Activated CD8-positive, alpha-beta memory T cell treated with anti-CD3 and anti-CD28 coated beads, Interleukin-2, amount 50 U/mL, for 1 hour (primary cell): ENCODE results near the gene MRPL49.

Experiments
- DNase-seq: peaks from one replicate; pipeline ENCODE4 v3.0.0-alpha.2; 2020; ENCODE audit errors: extremely low read depth

MRPL49 gene

DNA sequence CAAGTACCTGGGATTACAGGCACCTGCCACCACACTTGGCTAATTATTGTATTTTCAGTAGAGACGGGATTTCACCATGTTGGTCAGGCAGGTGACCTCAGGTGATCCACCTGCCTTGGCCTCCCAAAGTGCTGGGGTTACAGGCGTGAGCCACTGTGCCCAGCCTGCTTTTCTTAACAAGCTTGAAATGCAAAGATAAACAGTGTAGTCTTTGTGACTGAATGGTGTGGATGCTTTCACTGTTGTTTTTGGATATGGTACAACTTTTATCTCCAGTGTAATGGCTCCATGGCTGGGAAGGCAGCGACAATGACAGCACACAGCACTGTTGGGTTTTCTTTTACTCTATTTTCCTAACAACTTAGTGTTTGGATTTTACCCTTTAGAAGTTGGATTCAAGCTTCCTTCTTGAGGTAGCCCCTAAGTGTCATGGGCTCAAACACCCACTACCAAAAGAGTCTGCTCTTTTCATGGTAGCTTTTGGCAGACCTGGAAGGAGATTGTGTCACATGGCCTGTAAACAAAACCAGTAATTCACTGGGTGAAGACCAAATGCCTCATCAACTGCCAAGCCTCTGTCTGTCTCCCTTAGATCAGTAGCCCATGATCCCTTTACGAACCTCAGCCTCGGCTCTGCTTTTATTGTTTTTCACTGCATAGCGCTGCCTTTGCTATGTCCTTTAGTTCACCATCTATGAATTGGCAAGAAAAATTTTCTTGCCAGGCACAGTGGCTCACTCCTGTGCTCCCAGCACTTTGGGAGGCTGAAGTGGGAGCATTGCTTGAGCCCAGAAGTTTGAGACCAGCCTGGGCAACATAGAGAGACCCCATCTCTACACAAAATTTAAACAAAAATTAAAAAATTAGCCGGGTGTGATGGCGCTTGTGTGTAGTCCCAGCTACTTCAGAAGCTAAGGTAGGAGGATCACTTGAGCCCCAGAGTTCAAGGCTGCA, 19.7 kb upstream of the MRPL49 start:
- DNase-seq = no peak

DNA sequence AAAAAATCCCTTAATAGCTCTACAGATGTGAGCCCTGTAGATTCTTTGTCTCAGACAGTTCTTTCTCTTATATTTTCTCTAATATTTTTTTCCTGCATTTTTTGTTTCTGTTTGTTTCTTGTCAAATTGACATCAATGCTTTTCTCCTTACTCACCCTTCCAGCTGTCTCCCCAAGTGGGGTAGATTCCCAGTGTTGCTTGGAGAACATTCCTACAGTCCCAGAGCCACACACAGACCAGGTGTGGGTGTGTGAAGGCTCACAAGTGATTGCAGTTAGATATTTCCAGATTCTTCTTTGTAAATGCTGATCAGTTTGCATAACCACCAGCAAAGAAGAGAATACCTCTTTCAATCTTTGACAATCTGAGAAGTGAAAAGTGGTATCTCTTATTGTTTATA, 18.6 kb upstream of the MRPL49 start:
- no peak for DNase-seq

DNA sequence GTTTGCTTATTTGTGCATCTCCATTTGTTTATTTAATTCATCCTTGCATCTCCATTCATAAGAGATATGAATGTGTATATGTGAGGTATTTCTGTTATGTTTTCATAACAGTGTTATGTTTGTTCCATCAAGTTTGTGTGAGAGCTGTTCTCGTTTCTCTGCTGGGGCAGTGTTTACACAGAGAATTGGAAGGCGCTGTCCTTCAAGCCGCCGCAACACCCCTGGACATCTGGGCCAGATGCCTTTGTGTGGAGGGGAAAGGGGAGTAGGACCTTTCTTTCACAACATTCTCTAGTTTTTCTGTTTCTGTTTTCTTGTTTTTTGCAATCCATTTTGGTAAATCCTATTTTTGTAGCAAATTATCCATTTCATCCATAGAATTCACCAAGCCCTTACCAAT, 17.5 kb upstream of the MRPL49 start:
- DNase-seq = no peak

DNA sequence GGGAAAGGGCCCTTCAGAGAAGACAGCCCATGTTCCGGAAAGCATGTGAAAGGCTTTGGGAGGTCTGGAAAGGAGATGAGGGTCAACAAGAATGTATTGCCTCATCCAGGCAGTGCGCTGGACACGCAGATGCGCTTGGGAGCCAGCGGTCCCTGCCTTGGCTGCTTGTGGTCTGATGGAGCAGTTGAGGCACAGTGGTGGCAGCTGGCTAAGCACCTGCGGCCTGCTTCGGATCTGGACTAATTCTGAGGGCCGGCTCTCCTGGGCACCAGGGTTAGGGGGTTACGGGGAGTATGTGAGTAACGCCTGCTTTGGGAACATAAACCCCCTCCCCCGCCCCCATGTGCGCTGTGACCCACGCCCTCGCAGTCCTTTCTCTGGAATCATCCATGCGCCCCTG, 15.0 kb upstream of the MRPL49 start:
- DNase-seq = no peak

DNA sequence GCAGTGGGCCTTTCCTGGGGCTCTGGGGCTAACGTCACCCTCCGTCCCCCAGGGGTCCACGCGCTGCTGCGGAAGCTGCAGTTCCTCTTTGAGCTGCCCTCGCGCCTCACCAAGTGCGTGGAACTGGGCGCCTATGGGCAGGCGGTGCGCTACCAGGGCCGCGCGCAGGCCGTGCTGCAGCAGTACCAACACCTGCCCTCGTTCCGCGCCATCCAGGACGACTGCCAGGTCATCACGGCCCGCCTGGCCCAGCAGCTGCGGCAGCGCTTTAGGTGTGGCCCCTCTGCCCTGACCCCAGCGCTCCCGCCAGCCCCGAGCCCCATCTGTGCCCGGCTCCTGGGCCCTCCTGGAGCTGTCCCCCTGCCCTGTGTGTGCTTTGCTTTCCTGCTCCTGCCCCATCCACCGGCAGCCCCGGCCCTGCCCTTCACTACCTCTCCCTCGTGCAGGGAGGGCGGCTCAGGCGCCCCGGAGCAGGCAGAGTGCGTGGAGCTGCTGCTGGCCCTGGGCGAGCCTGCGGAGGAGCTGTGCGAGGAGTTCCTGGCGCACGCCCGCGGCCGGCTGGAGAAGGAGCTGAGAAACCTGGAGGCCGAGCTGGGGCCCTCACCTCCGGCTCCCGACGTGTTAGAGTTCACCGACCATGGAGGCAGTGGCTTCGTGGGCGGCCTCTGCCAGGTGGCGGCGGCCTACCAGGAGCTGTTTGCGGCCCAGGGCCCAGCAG, 14.2 kb upstream of the MRPL49 start:
- no peak for DNase-seq

DNA sequence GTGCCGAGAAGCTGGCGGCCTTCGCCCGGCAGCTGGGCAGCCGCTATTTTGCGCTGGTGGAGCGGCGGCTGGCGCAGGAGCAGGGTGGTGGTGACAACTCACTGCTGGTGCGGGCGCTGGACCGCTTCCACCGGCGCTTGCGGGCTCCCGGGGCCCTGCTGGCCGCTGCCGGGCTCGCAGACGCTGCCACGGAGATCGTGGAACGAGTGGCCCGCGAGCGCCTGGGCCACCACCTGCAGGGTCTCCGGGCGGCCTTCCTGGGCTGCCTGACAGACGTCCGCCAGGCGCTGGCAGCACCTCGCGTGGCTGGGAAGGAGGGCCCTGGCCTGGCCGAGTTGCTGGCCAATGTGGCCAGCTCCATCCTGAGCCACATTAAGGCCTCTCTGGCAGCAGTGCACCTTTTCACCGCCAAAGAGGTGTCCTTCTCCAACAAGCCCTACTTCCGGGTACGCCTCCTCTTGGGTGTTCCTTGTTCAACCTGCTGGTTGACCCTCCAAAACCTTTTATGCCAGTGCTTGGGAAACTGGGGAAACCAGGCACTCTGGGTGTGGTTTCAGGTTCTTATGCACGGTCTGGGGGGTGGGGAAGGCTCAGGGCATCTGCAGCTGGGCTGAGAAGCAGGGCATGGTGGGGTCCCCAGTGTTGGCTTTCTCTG, 13.5 kb upstream of the MRPL49 start:
- DNase-seq = no peak

DNA sequence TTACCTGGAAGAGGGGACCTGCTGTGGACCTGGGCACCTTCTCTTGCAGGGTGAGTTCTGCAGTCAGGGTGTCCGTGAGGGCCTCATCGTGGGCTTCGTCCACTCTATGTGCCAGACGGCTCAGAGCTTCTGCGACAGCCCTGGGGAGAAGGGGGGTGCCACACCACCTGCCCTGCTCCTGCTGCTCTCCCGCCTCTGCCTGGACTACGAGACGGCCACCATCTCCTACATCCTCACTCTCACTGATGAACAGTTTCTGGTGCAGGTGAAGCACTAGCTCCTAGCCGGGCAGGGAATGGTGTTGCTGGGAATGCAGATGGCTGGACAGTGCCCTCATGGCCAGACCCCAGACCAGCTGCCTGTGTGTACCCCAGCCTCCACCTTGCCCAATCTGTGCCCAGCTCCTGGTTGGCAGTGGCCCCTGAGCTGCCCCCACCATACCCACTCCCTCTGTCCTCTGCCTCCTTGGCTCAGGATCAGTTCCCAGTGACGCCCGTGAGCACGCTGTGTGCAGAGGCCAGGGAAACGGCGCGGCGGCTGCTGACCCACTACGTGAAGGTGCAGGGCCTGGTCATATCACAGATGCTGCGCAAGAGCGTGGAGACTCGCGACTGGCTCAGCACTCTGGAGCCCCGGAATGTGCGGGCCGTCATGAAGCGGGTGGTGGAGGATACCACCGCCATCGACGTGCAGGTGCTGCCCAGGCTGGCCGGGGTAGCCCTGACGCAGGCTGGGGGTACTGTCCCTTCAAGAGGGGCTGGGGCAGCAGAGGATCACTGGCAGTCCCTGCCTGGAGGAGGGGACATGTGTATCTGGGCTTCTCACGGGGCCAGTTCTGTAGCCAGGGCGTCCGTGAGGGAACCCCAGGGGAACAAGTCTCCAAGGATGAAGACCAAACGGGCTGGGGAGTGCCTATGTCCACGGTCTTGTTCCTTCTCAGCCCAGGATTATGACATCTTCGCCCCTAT, 12.6 kb upstream of the MRPL49 start:
- DNase-seq = no peak

DNA sequence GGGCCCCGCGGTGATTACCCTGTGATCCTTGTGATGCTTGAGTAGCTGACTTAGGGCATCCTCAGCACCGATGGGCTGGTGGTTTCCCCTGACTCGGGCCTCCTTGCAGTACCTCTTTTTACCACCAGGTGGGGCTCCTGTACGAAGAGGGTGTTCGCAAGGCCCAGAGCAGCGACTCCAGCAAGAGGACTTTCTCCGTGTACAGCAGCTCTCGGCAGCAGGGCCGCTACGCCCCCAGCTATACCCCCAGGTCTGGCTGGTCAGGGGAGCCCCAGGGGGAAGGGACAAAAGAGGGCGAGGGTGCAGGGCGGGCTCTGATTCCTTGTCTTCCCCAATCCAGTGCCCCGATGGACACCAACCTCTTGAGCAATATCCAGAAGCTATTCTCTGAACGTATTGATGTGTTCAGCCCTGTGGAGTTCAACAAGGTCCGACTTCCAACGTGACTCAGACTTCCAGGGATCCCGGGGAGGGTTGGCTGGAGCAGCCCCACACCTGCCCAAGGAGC, 11.7 kb upstream of the MRPL49 start:
- DNase-seq = peak; percentile 65

DNA sequence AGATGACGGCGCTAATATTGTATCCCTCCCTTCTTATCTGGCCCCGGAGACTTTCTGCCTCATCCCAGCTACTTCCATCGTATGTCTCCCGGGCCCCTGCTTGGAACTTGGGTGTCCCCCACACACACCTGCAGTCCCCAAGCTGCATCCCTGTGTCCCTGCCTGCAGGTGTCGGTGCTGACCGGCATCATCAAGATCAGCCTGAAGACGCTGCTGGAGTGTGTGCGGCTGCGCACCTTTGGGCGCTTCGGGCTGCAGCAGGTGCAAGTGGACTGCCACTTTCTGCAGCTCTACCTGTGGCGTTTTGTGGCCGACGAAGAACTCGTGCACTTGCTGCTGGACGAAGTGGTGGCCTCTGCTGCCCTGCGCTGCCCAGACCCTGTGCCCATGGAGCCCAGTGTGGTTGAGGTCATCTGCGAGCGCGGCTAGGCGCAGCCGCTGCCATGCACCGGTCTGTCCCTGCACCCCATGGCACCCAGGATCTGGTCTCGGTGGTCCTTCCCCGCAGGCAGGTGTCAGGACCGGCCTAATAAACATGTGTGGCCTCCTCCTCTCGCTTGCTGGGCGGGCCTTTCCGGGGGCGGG, 10.9 kb upstream of the MRPL49 start:
- no peak for DNase-seq

DNA sequence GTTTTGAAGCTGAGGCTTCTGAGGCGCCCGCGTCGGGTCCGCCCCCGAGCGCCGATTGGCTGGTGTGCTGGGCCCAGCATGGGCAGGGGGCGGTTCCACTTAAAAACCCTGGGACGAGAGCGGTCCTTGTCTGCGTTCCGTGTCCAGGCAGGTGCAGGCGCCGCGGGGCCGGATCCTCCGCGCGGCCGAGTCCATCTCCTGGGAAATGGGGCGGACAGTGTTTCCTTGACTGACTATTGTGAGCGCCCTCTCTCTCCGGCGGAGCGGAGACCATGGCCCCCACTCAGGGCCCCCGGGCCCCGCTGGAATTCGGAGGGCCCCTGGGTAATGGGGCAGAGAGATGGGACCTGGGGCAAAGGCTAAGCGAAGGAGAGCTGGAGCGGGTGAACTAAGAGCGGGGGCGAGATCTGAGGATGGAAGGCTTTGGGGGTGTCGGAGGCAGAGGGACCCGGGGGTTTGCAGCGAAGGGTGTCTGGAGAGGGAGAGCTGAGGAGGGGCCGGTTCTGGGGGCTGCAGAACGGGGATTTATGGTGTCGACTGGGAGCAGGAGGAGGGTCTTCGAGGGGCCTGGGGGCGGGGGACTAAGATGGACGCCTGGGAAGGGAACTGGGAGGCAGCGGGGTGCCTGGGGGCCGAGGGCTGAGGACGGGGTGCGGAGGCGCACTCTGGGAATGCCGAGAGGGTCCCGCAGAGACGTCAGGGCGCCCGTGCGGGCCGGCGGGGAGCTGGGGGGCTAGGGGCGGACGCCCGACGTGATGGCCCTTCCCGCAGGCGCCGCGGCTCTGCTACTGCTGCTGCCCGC, 10.2 kb upstream of the MRPL49 start, which contains the start of gene TM7SF2:
TM7SF2 (plus strand) TSS at position 129 of the 802 bp plus-strand sequence; CDS start at position 273, 144 bp downstream.
- peak; percentile 83 for DNase-seq

DNA sequence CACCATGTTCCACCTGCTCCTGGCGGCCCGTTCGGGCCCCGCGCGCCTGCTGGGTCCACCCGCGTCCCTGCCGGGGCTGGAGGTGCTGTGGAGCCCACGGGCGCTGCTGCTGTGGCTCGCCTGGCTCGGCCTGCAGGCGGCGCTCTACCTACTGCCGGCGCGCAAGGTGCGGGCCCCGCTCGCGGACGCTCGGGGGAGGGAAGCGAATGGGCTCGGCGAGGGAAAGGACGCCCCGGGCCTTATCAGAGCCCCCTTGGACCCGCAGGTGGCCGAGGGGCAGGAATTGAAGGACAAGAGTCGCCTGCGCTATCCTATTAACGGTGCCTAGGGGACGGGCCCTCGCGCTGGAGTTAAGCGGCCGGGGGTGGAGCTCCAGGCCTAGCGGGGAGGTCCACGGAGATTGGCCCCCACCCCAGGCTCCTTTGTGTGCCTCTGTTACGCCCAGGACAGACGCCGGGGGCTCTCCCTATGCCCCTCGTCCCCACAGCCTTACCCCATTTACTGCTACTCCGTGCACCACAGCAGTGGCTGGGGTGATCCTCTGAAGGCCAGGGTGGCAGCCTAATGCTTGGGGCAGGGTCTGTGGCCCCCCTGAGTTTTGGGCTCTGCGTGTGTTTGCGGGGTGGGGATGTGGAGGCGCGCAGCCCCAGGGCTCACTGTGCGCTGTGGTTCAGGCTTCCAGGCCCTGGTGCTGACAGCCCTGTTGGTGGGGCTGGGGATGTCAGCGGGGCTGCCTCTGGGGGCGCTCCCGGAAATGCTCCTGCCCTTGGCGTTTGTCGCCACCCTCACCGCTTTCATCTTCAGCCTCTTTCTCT, 9.4 kb upstream of the MRPL49 start:
- no peak for DNase-seq

DNA sequence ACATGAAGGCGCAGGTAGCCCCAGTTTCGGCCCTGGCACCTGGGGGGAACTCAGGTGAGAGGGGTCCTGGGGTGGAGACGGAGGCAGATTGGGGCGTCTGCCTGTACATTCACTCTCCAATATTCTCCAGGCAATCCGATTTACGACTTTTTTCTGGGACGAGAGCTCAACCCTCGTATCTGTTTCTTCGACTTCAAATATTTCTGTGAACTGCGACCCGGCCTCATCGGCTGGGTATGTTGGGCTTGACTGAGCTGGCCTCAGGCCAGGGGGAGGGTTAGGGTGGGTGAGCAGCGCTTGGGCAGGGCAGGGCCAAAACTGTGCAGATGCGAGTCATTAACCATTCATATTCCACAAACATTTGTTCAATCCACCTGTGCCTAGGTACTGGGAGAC, 8.8 kb upstream of the MRPL49 start:
- no peak for DNase-seq

DNA sequence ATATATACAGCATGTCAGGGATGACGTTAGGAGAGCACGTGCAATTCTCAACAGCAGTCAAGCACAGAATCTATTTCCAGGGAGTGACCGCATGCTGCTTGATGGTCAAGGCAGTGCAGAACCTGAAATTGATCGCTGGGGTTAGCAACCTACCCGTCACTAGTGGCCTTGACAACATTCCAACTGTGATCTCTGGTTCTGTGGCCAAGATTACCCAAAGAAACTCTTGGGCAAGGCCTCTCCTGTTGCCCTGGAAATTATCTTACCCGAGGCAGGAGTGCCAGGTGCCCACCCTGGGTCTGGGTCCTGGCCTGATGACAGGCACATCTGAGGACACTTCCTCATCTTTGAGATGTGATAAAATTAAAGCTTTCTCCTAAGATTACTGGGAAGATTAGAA, 8.3 kb upstream of the MRPL49 start:
- DNase-seq = no peak

DNA sequence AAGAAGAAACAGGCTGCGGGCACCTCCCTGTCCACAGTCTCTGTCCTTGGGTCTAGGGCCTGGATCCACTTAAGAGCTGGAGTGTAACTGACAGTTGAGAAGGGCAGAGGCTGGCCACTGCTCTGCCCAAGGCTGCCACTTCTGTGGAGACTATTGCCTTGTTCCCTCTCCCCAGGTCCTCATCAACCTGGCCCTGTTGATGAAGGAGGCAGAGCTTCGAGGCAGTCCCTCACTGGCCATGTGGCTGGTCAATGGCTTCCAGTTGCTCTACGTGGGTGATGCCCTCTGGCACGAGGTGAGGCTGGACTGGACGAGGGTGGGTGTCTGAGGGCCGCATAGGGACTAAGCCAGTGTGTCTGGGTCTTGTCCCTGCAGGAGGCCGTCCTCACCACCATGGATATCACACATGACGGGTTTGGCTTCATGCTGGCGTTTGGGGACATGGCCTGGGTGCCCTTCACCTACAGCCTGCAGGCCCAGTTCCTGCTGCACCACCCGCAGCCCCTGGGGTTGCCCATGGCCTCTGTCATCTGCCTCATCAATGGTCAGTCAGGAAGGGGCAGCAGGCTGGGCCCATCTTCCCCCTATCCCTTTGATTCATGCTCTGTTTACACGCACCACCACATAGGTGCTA, 7.5 kb upstream of the MRPL49 start:
- no peak for DNase-seq

DNA sequence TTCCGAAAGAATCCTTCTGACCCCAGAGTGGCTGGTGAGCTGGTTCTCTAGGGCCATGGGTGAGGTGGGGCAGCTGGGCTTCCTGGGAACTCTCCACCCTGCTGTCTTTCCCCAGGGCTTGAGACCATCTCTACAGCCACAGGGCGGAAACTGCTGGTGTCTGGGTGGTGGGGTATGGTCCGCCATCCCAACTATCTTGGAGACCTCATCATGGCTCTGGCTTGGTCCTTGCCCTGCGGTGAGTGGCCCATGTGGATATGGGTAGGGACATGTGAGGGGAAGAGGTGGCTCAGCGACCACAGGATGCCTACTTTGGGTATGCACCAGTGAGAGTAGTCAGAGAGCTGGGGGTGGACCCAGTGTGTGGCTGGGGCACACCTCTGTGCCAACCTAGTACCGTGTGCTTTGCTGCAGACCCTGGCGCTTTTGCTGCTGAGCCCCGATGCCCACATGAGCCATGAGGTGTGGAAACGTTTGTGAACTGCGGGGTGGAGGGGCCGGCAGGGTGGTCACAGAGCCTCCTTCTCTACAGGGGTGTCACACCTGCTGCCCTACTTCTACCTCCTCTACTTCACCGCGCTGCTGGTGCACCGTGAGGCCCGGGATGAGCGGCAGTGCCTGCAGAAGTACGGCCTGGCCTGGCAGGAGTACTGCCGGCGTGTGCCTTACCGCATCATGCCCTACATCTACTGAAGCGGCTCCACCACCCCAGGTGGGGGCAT, 6.6 kb upstream of the MRPL49 start:
- no peak for DNase-seq

DNA sequence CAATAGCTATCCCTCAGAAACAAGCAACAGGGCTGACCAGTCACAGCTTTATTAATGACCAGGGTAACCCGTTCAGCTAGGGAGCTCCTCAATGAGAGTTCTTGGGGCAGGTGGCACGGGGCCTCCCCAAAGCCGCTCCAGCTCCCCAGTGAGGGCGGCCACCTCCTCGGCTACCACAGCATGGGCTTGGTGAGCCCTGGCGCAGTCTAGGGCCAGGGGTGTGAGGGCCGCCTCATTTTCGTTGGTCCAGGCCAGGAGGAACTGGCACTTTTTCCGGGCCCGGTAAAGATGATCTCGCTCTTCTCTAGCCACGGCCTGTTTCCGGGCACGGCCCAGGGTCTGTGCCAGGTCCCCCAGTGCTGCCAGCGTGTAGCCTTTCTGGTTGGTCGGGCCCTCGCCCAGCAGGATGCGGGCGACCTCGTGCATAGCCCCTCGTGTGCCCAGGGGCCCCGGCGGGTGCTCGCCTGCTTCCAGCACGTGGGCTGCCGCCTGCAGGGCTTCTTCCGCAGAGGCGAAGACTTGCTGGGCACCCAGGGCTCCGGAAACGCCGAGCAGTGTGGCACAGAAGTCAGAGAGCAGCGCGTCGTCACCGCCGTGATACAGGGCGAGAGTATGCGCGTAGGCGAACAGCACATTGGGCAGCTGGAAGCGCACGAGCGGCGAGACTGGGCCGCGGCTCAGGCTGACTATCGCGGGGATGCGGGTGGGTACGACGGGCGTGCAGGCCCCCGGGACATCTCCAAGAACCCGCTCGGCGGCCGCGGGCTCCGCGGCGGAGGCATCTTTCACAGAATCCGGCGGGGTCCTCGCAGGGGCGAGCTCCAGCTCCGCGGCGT, 5.5 kb upstream of the MRPL49 start:
- no peak for DNase-seq
